SK-N-MC (cell line): ENCODE measurements around the gene CDC42EP3.

Source experiments
- EZH2 ChIP-seq: fragments of 200-600 bp; sonication (generic); IDR thresholded peaks from one replicate; pipeline ENCODE4 v1.6.1; 2017; ENCODE audit warnings: antibody characterized with exemption
- FOXP2 ChIP-seq: optimal IDR thresholded peaks from 2 replicates; pipeline ENCODE3; 2011; ENCODE audit warnings: mild to moderate bottlenecking, moderate library complexity; ENCODE audit not compliant: insufficient read depth; ENCODE audit errors: extremely low read length, control extremely low read depth
- POLR2AphosphoS5 ChIP-seq: IDR thresholded peaks from 2 replicates; pipeline ENCODE4 v1.6.1; 2012; ENCODE audit warnings: mild to moderate bottlenecking, low read depth, low read length, borderline replicate concordance

DNA sequence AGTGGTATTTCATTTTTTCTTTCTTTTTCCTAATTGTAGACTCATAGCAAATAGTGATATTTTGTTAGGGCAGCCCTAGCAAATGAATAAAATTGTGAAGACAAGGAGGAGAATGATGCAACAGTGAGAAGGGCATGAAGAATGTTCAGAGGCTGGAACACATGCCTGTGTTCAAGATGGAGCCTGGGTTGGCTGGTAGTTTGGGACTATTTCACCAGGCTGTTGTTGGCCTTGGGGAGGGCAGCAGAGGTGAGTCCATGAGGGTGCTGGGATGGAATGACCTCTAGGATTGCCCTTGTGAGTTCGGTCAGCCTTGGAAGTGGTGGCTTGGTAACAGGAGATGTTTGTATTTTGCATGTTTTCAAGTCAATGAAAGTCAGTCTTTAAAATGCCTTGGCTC is 10.1 kb upstream of the CDC42EP3 start:
- TF ChIP-seq POLR2AphosphoS5 = no peak
- no peak for TF ChIP-seq EZH2
- no peak for TF ChIP-seq FOXP2
